Stimulated activated CD4-positive, alpha-beta T cell treated with anti-CD3 and anti-CD28 coated beads, Interleukin-4, amount 100 ng/mL, for 24 hours (primary cell): ENCODE measurements around the gene ZFYVE19.

Experiments used
- DNase-seq: peaks from one replicate; pipeline ENCODE4 v3.0.0-alpha.2; 2020

The ZFYVE19 gene

DNA sequence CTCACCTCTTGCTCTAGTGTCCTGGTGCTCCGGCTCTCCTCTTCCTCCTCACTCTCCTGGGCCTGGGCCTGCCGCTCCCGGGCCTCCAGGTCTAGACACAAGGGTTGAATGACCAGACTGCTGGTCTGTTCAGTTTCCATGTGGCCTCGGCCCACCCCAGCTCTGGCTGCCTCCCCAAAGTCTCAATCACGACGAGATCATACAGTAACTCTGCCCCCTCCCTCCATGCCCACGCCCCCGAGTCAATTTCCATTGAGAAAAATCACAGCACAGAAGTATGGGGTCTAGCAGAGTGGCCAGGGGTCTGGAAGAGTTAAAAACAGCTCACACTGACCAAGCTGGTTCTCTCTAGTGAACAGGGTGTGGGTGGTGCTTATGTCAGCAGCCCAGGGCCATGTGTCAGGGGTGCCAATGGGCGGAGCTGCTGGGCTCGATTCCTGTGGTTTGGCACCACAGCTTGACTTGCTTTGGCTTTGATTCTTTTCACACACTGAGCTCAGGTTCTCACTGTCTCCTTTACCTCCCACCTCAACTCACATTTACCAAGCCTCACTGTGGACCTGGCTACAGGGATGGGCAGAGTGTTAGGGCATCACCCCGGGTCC, 30.2 kb upstream of the ZFYVE19 start:
- DNase-seq = peak; percentile 33

DNA sequence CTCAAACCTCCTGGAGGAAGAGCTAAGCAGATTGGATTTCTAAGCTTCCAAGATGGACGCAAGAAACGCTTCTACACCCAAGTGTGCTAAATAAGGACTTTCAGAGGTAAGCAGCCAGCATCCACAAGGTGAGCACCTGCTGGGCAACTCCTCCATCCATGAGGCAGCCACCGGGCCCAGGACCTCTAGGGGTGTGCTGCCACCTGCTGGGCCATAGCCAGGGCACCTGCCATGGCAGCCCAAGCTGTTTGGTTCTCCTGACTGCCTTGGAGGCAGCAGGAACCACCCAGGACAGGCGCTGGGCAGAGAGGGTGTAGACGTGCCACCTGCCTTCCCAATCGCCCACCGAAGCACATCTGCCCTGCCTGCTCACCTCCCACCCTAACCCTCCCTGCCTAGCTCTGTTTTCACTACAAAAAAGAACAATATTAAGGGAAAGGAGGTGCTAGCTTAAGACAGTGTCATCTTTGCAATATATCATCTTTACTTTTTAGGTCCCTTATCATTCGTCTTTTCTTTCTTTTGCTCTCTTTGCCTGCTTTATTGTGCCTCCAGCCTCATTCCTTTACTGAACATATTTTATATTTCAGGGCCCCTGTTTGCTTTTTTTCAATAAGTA, 24.2 kb upstream of the ZFYVE19 start:
- DNase-seq = peak; percentile 81

DNA sequence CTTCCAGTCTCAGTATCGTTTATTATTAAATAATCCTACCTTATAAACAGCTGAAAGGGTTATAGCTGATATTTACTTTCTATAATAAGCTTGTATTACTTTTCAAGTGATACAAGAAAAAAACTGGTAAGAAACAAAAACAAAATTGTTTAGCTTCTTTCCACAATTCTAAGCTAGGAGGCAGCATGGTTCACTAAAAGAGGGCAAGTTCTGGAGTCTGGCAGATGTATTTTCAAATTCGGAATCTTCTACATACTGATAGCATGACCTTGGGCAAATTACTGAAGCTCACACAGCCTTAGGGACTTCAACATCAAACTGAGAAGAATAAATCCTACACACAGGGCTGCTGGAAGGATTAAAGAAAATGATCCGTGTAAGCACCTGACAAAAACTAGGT, 21.7 kb upstream of the ZFYVE19 start:
- no peak for DNase-seq

DNA sequence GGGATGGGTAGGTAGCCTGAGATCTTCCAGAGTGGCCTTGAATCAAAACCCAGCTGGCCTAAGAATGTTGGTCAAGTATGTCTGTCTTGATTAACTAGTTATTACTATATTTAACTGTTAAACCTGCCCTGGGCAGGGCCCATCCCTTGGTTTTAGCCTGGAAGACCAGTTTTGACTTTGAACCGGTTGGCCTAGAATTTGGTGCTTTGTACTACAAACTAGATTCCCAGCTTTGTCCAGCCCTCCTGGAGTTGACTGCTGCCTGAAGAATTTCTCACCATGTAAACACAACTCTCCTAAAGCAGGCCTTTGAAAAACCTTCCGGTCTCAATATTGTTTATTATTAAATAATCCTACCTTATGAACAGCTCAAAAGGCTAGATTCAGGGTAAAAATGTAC, 21.1 kb upstream of the ZFYVE19 start:
- DNase-seq = no peak

DNA sequence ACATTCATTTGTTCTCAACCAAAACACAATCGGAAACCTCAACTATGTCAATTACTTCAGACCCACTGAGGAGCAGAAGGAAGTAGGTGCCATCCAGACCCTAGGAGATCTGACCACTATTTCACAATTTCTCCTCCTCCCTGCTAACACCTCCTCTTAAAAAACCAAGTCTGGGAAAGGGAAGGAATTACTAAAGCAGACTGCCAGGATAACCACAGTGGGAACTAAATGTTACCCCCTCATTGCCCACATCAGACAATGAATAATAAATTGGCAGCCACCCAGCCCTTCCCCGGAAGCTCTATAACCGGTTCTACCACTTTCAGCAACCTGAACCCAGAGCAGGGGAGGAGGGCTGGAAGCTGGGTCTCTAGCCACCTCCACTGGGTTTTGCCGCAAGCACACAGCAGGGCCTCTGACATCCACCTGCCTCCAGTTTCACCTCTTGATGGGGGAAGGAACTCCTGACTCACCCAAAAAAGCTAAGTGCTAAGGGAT, 19.5 kb upstream of the ZFYVE19 start:
- DNase-seq = peak; percentile 73

DNA sequence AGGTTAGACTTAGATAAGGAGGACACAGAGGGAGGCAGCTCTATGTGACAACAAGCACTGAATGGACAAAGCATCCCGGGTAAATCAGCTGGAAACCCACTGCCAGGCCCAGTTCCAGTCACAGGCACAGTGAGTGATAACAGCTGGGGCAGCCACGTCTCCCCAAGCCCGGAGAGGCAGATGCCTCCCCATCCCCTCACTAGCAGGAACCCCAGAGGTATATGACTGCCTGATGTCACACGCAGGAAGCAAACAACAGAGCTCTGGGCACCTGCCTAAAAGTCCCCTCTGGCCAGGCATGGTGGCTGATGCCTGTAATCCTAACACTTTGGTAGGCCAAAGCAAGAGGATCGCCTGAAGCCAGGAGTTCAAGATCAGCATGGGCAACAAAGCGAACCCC, 18.9 kb upstream of the ZFYVE19 start:
- DNase-seq = no peak

DNA sequence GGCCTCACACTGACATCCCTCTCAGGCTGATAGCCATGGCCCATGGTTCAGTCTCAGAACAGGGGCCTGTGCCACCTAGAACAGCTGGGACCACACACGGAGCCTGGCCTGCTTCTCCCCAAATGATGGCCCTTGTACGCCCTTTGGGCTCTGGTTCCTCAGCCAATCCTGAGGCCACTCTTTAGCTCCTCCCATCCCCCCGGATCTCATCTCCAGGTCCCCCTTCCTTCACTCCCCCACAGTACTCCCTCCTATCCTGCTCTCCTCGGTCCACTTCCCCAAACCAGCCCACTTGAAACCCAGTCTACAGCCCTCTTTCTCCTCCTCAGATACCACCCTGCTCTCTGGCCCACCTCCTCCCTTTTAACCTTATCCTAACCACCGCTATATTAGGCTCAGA, 17.8 kb upstream of the ZFYVE19 start:
- no peak for DNase-seq

DNA sequence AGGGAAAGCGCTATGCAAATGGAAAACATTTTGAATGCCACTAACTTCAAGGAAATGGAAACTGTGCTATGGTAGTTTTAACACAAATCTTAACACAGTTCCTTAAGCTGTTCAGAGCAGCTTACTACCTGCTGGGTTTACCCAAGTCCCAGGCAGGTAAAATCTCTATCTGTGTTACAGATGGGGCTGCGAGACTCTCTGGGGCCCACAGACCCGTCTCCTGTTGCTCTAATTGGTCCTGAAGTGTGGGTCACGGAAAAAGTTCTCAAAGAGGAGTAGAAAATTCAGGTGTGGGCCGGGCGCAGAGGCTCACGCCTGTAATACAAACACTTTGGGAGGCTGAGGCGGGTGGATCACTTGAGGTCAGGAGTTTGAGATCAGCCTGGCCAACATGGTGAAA, 16.9 kb upstream of the ZFYVE19 start:
- no peak for DNase-seq

DNA sequence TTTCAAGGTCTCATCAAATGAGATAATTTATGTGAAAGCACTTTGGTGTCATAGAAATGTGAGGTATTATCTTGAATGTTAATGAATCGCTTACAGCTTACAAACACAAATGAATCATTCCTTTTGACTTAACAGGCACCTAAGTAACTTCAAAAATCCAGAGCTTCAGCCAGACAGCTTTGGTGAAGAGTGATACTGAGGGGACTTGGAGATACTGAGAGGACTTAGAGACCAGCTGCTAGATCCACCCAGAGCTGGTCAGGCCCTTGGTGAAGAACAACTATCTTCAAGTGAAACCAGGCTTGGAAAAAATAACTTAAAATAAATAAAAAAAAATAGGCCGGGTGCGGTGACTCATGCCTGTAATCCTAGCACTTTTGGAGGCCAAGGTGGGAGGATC, 16.2 kb upstream of the ZFYVE19 start:
- no peak for DNase-seq

DNA sequence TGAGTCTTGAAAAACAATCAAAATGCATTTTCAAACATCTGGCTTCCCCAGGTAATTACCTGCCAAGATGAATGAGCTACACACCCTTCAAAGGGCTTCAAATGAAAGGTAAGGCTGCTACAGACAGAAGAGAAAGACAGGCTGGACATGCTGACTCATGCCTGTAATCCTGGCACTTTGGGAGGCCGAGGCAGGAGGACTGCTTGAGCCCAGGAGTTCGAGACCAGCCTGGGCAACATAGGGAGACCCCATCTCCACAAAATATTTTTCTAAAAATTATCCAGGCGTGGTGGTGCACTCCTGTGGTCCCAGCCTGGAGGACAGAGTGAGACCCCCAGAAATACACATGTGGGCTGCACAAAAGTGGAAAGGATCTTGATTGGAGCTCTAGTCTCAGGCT, 14.5 kb upstream of the ZFYVE19 start:
- no peak for DNase-seq

DNA sequence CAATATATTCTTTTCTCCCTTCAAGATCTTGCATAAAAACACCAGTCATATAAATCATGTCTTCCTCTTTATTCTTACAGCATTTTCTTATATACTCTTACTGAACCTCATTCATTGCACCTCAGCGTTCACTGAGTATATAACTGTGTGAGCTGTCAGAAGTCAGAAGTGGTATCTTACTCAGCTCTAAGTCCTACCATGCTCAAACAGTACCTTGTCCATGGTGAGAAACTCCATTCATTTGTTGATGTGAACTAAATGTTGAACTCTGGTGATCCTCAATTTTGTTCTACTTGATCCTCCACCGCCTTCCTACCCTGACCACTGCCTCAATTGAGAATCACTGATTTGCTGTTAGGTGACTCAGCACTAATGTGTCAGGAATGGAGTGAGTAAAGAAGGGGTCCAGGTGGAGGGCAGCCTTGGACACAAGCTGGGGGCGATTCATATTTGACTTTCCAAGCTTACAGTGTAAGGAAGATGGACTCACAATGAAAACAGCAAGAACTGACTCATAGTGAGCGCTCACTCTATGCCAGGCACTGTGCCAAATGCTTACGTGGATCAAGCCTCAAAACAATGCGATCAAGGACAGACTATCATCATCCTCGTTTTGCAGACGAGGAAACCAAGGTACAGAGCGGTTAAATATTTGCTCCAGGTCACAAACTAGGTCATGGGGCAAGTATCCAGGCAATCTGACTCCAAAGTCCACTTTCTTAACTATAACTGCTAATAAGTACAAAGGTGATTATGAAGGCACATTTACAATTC, 13.5 kb upstream of the ZFYVE19 start:
- DNase-seq = peak; percentile 27

DNA sequence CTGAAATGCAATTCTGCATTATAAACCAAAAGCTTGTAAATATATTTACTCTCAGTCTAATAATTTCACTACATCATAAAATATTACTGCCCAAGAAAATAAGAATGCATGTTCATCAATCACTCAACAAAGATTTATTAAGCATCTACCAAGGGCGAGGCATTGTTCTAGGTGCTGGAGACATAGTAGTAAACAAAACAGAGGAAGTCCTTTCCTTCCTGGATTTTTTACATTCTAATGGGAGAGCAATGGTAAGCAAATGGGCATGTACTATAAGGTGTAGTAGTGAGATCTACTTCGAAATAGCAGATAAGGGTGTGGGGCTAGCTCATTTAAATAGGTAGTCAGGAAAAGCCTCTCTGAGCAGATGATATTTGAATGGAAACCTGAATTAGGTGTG, 10.8 kb upstream of the ZFYVE19 start:
- no peak for DNase-seq

DNA sequence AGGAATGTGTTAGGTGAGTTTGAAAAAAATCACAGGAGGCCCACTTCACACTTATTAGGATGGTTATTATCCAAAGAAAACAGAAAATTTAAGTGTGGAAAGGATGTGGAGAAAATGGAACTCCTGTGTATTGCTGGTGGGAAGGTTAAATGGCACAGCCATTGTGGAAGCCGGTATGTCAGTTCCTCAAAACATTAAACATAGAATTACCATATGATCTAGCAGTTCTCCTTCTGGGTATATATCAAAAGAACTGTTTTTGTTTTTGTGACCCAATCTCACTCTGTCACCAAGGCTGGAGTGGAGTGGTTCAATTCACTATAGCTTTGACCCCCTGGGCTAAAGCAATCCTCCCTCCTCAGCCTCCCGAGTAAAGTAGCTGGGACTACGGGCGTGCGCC, 10.4 kb upstream of the ZFYVE19 start:
- no peak for DNase-seq

DNA sequence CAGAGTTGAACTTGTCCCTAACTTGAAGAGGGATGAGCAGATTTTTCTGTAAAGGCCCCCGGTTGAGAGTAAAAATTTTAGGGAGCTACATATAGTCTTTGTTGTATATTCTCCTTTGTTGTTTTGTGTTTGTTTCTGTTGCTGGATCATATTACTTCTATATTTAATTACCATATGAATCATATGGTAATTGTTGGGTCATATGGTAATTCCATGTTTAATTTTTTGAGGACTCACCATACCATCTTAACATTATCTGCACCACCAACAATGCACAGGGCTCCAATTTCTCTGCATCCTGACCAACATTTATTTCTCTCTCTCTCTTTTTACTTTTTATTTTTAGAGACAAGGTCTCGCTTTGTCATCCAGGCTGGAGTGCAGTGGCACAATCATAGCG, 7.4 kb upstream of the ZFYVE19 start:
- DNase-seq = no peak

DNA sequence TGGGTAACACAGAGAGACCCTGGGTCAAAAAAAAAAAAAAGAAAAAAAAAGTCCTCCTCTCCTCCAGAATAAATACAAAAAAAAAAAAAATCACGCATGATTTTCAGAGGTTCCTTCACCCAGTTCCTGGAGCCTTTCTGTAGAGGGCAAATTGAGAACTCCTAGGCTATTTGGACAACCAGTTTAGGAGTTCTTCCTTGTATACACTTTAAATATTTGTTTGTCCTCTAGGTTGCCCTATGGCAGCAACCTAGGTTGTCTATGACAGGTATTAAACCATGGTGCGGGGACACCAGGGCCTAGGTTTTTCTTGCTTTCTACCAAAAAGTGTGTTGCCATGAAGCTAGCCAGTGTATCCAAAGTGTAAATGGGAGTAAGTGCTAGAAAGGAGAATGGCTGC, 3.8 kb upstream of the ZFYVE19 start:
- no peak for DNase-seq

DNA sequence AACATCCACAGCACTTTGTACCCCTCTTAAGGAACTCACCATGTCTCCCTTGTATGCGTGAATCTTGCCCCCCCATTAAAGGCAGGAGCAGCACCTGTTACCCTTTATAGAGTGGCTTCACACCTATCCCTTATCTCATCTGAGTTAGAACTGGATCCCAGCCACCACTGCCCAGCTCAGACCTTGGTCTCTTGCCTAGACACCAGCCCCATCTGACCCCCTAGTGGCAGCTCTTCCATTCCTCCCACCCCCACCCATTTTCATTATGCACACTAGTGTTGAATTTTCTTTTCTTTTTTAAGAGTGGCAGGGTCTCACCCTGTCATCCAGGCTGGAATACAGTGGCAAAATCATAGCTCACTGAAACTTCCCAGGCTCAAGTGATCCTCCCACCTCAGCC, 3.2 kb upstream of the ZFYVE19 start:
- DNase-seq = no peak

DNA sequence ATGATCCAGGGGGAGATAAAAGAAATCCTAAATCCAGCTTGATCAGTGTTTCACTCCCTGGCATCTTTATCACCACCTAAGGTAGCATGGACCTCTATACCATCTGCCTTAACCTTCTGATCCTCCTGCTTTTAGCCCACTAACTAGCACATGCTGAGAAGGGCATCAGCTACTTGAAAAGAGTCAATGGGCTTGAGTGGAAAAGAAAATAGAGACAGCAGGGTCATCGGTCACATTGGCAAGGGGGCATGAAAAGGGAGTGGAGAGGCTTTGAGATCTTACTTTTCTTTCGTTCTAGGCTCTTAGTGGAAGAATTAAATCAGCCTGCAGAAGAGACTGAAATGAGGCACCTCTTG, 239 bp upstream of the ZFYVE19 start:
- no peak for DNase-seq

DNA sequence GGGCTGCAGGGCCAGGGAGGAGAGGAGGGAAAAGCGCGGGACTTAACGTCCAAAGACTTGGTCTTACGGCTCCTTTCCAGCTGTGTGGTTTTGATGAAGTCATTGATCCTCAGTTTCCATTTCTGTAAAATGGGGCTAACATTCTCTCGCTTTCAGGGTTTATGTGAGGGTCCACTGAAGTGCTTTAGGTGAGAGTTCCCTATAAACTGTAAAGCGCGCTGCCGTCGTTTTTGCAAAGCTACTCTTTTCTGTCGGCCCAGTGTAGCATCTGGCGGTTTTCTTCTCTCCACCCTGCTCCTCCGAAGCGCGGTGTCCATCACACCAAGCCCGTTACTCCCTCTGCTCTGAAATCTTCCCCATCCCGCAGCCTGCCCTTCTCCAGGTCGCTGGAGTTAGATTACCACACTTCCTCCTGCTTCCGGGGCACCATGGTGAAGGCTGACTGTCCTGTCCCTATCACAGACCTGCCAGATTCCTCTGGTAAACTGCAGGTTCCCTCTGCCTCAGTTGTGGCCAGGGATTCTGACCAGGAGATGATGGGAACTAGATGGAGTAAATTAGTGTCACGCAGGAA, 1.1 kb downstream of the ZFYVE19 start:
- DNase-seq = no peak

DNA sequence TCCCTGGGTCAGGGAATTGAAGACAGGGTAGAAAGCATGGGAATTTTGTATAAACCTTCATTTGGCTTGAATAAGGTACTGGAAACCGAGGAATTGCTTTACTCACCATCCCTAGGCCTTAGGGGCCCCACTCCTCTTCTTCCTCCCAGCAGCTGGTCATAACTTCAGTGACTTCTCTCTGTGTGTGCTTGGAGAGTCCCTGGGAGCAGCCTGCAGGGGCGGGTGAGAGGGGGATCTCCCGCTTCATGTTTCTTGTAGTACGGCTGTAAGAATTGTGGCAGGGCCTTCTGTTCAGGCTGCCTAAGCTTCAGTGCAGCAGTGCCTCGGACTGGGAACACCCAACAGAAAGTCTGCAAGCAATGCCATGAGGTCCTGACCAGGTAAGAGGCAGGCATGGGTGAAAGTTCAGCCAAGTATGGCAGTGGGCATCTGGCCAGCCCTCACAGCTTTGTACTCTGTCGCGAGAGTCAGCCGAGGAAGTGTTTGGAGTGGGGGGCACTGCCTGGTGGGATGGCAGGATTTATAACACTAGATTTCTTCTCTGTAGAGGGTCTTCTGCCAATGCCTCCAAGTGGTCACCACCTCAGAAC, 2.1 kb downstream of the ZFYVE19 start:
- no peak for DNase-seq

DNA sequence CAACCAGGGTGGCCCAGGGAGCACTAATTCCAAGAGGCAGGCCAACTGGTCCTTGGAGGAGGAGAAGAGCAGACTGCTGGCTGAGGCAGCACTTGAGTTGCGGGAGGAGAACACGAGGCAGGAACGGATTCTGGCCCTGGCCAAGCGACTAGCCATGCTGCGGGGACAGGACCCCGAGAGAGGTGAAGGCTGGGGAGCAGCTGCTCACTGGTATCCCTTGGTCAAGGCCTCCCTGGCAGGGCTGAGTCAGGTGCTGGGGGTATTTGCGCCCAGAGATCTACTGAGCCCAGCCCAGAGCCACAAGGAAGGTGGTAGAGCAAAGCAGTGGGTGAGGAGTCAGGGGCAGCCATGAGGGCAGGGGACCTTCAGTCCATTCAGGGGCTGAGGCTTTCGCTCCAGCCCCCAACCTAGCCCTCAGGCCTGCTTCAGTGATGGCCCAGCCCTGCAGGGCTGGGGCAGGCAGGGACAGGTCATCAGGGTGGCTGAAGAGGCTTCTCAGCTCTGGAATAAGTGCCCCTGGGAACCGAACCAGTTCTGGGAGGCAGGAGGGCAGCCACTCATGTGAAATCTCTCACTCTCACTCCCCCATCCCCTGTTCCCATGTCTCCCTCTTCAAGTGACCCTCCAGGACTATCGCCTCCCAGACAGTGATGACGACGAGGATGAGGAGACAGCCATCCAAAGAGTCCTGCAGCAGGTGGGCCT, 6.0 kb downstream of the ZFYVE19 start:
- no peak for DNase-seq

DNA sequence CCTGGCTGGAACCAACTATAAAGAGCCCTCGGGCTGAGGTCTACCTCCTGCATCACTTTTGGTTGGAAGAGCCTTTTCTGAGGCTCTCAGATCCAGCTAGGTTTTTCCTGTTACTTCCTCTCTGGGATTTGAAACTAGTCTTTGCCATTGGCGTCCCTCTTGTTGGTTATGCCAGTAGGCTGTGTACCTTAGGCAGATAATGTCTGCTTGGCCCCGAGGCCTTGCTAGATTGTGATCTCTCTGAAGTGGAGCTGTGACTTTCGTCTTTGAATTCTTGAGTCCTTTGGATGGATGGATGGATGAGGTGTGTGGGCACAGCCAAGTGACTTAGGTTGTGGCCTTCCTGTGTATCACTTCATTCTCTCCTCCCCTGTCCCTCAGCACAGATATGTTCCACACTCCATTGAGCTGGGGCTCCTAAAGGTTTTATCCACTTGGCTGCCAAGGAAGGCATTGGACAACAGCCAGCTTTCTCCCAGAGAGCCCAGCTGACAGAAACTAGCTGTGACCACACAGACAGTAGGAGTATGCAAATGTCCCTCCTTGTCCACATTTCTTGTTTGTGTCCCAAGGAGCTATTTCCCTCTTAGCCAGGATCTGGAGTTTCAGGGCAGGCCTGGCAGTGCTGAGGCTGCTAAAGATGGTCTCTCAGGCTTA, 8.3 kb downstream of the ZFYVE19 start:
- DNase-seq = no peak

DNA sequence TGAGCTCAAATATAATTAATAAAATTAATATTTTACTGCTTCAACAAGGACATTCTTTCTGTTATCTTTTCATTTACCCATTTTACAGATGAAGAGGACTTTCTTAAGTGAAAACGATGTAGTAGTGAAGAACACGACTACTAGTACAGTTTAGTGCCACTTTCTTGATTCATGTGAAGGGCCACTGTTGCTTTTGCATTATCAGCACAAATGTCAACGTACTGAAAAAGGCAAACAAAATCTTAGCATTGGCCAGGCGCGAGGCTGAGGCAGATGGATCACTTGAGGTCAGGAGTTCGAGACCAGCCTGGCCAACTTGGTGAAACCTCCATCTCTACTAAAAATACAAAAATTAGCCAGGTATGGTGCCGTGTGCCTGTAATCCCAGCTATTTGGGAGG, 12.2 kb downstream of the ZFYVE19 start:
- DNase-seq = no peak

DNA sequence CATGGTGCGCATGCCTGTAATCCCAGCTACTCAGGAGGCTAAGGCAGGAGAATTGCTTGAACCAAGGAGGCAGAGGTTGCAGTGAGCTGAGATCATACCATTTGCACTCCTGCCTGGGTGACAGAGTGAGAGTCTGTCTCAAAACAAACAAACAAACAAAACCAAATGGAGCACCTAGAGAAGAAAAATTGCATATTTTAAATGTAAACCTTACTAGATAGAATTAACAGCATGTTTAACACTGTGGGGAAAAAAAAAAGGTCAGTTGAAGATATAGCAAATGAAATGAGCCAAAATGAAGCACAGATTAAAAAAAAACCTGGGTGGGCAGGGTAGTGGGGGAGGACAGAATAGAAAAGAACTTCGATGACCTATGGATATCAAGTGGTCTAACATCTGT, 14.3 kb downstream of the ZFYVE19 start:
- DNase-seq = no peak
